ENCODE results near the gene TPRG1. TPM values are rescaled to one million over a fixed set of nuclear protein-coding genes. Genes with fewer than 3 reads are reported as not detected.

The TPRG1 gene
- total and polyA plus RNA-seq, 4 donors = 1.0 to 46.6 (median 6.9) TPM

DNA sequence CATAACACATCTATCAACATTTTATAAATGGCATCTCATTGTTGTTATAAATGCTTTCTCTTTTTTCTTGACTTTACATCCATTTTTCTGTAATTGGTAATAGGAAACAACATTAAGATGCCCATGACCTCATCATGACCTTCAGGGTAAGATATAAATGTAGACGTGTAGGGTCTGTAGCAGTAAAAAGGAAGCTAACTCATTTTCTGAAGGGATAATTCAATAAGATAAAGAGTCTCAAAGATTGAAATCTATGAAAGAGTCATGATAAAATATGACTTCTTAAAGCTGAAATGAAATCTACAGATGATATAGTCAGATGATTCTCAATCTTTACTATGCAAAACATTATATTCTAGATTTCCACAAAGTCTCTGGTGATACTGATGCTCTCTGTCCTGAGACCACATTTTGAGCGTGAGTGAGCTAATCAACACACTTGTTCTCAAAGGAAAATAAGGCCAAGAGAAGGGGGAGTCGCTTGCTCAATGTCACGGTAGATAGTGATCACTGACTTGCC is 38.5 kb downstream of the TPRG1 start:
- 85% methylated on average over 4 of the region's 4 CpGs for WGBS

DNA sequence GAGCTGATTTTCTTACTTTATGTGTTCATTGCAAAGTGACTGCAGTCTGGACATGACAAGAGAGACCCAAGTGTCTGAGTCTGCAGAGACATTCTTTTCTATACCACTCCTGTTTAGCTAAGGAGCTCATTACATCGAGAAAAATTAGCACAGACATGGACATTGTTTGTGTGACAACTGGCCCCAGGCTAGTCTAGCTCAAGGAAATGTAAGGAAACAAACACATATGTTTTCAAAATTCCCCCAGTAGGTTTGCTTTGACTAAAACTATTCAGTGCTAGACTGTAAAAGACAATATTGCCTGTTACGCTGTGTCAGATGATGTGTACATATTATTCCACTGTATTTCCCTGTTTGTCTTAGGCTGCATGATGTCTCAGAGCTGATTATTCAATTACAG is 40.9 kb downstream of the TPRG1 start:
- no peaks in the 10 kb centered on the region for H3K4me1 ChIP-seq (ENCODE audit: control insufficient read depth in 4 of 4, insufficient read depth in 4 of 4, low read length in 3 of 4)
- H3K9ac ChIP-seq (ENCODE audit: low read depth in 1 of 2, low read length in 2 of 2) = no peak overlapping the region
- peaks cover 0 to 14% (median 12%) of the 10 kb centered on the region in 4 donors for H3K36me3 ChIP-seq (ENCODE audit: control insufficient read depth in 4 of 4, insufficient read depth in 3 of 4, low read depth in 1 of 4, low read length in 3 of 4)
- TF ChIP-seq TAF1 (conservative IDR thresholded peaks at IDR 0.05) = no peak
- TF ChIP-seq, protein P1, sequence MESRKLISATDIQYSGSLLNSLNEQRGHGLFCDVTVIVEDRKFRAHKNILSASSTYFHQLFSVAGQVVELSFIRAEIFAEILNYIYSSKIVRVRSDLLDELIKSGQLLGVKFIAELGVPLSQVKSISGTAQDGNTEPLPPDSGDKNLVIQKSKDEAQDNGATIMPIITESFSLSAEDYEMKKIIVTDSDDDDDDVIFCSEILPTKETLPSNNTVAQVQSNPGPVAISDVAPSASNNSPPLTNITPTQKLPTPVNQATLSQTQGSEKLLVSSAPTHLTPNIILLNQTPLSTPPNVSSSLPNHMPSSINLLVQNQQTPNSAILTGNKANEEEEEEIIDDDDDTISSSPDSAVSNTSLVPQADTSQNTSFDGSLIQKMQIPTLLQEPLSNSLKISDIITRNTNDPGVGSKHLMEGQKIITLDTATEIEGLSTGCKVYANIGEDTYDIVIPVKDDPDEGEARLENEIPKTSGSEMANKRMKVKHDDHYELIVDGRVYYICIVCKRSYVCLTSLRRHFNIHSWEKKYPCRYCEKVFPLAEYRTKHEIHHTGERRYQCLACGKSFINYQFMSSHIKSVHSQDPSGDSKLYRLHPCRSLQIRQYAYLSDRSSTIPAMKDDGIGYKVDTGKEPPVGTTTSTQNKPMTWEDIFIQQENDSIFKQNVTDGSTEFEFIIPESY (IDR thresholded peaks at IDR 0.05) = no peak
- TF ChIP-seq, protein P2, sequence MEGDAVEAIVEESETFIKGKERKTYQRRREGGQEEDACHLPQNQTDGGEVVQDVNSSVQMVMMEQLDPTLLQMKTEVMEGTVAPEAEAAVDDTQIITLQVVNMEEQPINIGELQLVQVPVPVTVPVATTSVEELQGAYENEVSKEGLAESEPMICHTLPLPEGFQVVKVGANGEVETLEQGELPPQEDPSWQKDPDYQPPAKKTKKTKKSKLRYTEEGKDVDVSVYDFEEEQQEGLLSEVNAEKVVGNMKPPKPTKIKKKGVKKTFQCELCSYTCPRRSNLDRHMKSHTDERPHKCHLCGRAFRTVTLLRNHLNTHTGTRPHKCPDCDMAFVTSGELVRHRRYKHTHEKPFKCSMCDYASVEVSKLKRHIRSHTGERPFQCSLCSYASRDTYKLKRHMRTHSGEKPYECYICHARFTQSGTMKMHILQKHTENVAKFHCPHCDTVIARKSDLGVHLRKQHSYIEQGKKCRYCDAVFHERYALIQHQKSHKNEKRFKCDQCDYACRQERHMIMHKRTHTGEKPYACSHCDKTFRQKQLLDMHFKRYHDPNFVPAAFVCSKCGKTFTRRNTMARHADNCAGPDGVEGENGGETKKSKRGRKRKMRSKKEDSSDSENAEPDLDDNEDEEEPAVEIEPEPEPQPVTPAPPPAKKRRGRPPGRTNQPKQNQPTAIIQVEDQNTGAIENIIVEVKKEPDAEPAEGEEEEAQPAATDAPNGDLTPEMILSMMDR (IDR thresholded peaks at IDR 0.05; ENCODE audit: low read depth, low read length, missing input control) = no peak
- TF ChIP-seq RXRA (IDR thresholded peaks at IDR 0.05) = no peak
- no peak for TF ChIP-seq RAD21 (IDR thresholded peaks at IDR 0.05)
- TF ChIP-seq FOXA2 (IDR thresholded peaks at IDR 0.05) = no peak
- TF ChIP-seq EGR1 (IDR thresholded peaks at IDR 0.05; ENCODE audit: low read depth in 2 of 2) = no peak
- TF ChIP-seq, protein P3, sequence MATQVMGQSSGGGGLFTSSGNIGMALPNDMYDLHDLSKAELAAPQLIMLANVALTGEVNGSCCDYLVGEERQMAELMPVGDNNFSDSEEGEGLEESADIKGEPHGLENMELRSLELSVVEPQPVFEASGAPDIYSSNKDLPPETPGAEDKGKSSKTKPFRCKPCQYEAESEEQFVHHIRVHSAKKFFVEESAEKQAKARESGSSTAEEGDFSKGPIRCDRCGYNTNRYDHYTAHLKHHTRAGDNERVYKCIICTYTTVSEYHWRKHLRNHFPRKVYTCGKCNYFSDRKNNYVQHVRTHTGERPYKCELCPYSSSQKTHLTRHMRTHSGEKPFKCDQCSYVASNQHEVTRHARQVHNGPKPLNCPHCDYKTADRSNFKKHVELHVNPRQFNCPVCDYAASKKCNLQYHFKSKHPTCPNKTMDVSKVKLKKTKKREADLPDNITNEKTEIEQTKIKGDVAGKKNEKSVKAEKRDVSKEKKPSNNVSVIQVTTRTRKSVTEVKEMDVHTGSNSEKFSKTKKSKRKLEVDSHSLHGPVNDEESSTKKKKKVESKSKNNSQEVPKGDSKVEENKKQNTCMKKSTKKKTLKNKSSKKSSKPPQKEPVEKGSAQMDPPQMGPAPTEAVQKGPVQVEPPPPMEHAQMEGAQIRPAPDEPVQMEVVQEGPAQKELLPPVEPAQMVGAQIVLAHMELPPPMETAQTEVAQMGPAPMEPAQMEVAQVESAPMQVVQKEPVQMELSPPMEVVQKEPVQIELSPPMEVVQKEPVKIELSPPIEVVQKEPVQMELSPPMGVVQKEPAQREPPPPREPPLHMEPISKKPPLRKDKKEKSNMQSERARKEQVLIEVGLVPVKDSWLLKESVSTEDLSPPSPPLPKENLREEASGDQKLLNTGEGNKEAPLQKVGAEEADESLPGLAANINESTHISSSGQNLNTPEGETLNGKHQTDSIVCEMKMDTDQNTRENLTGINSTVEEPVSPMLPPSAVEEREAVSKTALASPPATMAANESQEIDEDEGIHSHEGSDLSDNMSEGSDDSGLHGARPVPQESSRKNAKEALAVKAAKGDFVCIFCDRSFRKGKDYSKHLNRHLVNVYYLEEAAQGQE (IDR thresholded peaks at IDR 0.05) = no peak
- TF ChIP-seq YY1 (IDR thresholded peaks at IDR 0.05) = no peak
- WGBS = 84% methylated on average over 2 of the region's 2 CpGs
- no peak for DNase-seq (ENCODE audit: low spot score)
- H3K27me3 ChIP-seq (ENCODE audit: control insufficient read depth in 4 of 4, insufficient read depth in 4 of 4, low read length in 3 of 4) = no peaks in the 10 kb centered on the region
- H3K27ac ChIP-seq (ENCODE audit: low read depth in 1 of 2, low read length in 2 of 2) = no peak overlapping the region
- no peaks in the 10 kb centered on the region for H3K9me3 ChIP-seq (ENCODE audit: control insufficient read depth in 4 of 4, low read length in 3 of 4)
- H3K4me3 ChIP-seq (ENCODE audit: low read depth in 1 of 3, low read length in 3 of 3) = no peak overlapping the region

More for the DNA sequence above, 38.5 kb downstream of the TPRG1 start:
- Histone ChIP-seq H3K9me3 (ENCODE audit: control insufficient read depth in 4 of 4, low read length in 3 of 4) (no peaks in the 10 kb centered on the region), H3K36me3 (ENCODE audit: control insufficient read depth in 4 of 4, insufficient read depth in 3 of 4, low read depth in 1 of 4, low read length in 3 of 4) (peaks cover 0 to 13% (median 3%) of the 10 kb centered on the region in 4 donors), H3K27ac (ENCODE audit: low read depth in 1 of 2, low read length in 2 of 2) (no peak overlapping the region), H3K4me3 (ENCODE audit: low read depth in 1 of 3, low read length in 3 of 3) (no peak overlapping the region), H3K9ac (ENCODE audit: low read depth in 1 of 2, low read length in 2 of 2) (no peak overlapping the region), H3K4me1 (ENCODE audit: control insufficient read depth in 4 of 4, insufficient read depth in 4 of 4, low read length in 3 of 4) (no peaks in the 10 kb centered on the region), H3K27me3 (ENCODE audit: control insufficient read depth in 4 of 4, insufficient read depth in 4 of 4, low read length in 3 of 4) (no peaks in the 10 kb centered on the region)
- no peak for DNase-seq (ENCODE audit: low spot score)
- no peak for TF ChIP-seq SP1 (IDR thresholded peaks at IDR 0.05)
- no peak for TF ChIP-seq FOXA2 (IDR thresholded peaks at IDR 0.05)
- no peak for TF ChIP-seq YY1 (IDR thresholded peaks at IDR 0.05)
- TF ChIP-seq HNF4A (conservative IDR thresholded peaks at IDR 0.05) = no peak
- no peak for TF ChIP-seq GABPA (IDR thresholded peaks at IDR 0.05 in 1 of 2, conservative IDR thresholded peaks at IDR 0.05 in 1 of 2)
- no peak for TF ChIP-seq JUND (IDR thresholded peaks at IDR 0.05)
- no peak for TF ChIP-seq FOXA1 (IDR thresholded peaks at IDR 0.05)
- no peak for TF ChIP-seq EGR1 (IDR thresholded peaks at IDR 0.05; ENCODE audit: low read depth in 2 of 2)
- no peak for TF ChIP-seq TAF1 (conservative IDR thresholded peaks at IDR 0.05)
- TF ChIP-seq RAD21 (IDR thresholded peaks at IDR 0.05) = no peak
- TF ChIP-seq, protein P1 (IDR thresholded peaks at IDR 0.05) = no peak
- no peak for TF ChIP-seq RXRA (IDR thresholded peaks at IDR 0.05)
- TF ChIP-seq NR2F2 (IDR thresholded peaks at IDR 0.05) = no peak
- TF ChIP-seq, protein P2 (IDR thresholded peaks at IDR 0.05; ENCODE audit: low read depth, low read length, missing input control) = no peak

All from liver (tissue), 9 donors.